SK-N-SH (cell line): ENCODE measurements around the gene GNPAT. TPM values are rescaled to one million over a fixed set of nuclear protein-coding genes. Genes with fewer than 3 reads are reported as not detected.

Experiments used
- CTCF ChIA-PET: fragments of 300-600, 350-600 bp; formaldehyde crosslinking; extraction: SDS; loops from one replicate; lab custom pipeline; 2021; lab: Yijun Ruan, JAX
- POLR2A ChIA-PET: fragments of 350-600 bp; sonication (Branson Sonifier 250); formaldehyde crosslinking; extraction: SDS; loops from one replicate; lab custom pipeline; 2020; ENCODE audit warnings: antibody characterized with exemption, inconsistent platforms; lab: Yijun Ruan, JAX
- DNase-seq: peaks from one replicate; pipeline ENCODE4 v3.0.0; 2012
- H2AFZ ChIP-seq: fragments of 200-600 bp; sonication (generic); 2 replicates; pipeline ENCODE4 v1.8.1; 2016; ENCODE audit warnings: antibody characterized with exemption, mild to moderate bottlenecking, low read depth
- H3F3A ChIP-seq: fragments of 200-600 bp; sonication (generic); replicated peaks from 2 replicates; pipeline ENCODE3; 2016; ENCODE audit warnings: antibody characterized with exemption, mild to moderate bottlenecking; ENCODE audit not compliant: insufficient read depth
- H3K27ac ChIP-seq, 2 experiments: fragments of 200-500 bp in 1 of 2; fragments of 200-600 bp in 1 of 2; sonication (Bioruptor generic) in 1 of 2; sonication (generic), shearing (Covaris generic) in 1 of 2; 2 replicates each; pipeline versions ENCODE4 v1.5.1 to v1.6.1; 2014 to 2016; ENCODE audit warnings: low read depth in 2 of 2, inconsistent platforms in 1 of 2, low read length in 1 of 2, mild to moderate bottlenecking in 1 of 2, mixed read lengths in 1 of 2
- H3K27me3 ChIP-seq: fragments of 200-600 bp; sonication (generic), shearing (Covaris generic); 2 replicates; pipeline ENCODE4 v1.6.1; 2016; ENCODE audit warnings: mixed run types; ENCODE audit not compliant: insufficient read depth
- H3K36me3 ChIP-seq, 2 experiments: fragments of 200-500 bp in 1 of 2; fragments of 200-600 bp in 1 of 2; sonication (Bioruptor generic) in 1 of 2; sonication (generic) in 1 of 2; replicated peaks in 1 of 2; 2 replicates each; pipeline versions ENCODE3 to v1.5.1; 2014 to 2016; ENCODE audit warnings: low read length in 1 of 2, mild to moderate bottlenecking in 1 of 2; ENCODE audit not compliant: insufficient read depth in 2 of 2, control insufficient read depth in 1 of 2
- H3K4me1 ChIP-seq, 2 experiments: fragments of 200-500 bp in 1 of 2; fragments of 200-600 bp in 1 of 2; sonication (Bioruptor generic) in 1 of 2; sonication (generic), shearing (Covaris generic) in 1 of 2; 2 replicates each; pipeline versions ENCODE4 v1.5.1 to v1.6.1; 2014 to 2016; ENCODE audit warnings: low read depth in 1 of 2, low read length in 1 of 2, mixed run types in 1 of 2; ENCODE audit not compliant: insufficient read depth in 2 of 2, control insufficient read depth in 1 of 2
- H3K4me2 ChIP-seq: fragments of 200-600 bp; sonication (generic), shearing (Covaris generic); 2 replicates; pipeline ENCODE4 v1.6.1; 2017; ENCODE audit warnings: mixed run types
- H3K4me3 ChIP-seq, 2 experiments: fragments of 200-500 bp in 1 of 2; fragments of 200-600 bp in 1 of 2; sonication (Bioruptor generic) in 1 of 2; sonication (generic), shearing (Covaris generic) in 1 of 2; 2 replicates each; pipeline versions ENCODE4 v1.5.1 to v1.8.1; 2014 to 2016; ENCODE audit warnings: low read depth in 2 of 2, inconsistent platforms in 1 of 2, low read length in 1 of 2, mild to moderate bottlenecking in 1 of 2, mixed read lengths in 1 of 2, moderate library complexity in 1 of 2
- H3K79me2 ChIP-seq: fragments of 200-600 bp; sonication (generic); 2 replicates; pipeline ENCODE4 v1.8.1; 2017; ENCODE audit warnings: mild to moderate bottlenecking; ENCODE audit not compliant: insufficient read depth
- H3K9ac ChIP-seq: fragments of 200-600 bp; sonication (generic); 2 replicates; pipeline ENCODE4 v1.6.1; 2017; ENCODE audit warnings: mixed run types
- H3K9me2 ChIP-seq: fragments of 200-600 bp; sonication (generic); 2 replicates; pipeline ENCODE4 v1.6.1; 2017; ENCODE audit warnings: mixed run types
- H3K9me3 ChIP-seq: fragments of 200-600 bp; sonication (generic); 2 replicates; pipeline ENCODE4 v1.6.1; 2017; ENCODE audit warnings: mixed run types, mild to moderate bottlenecking, moderate library complexity
- H4K20me1 ChIP-seq: fragments of 200-600 bp; sonication (generic); 2 replicates; pipeline ENCODE4 v1.6.1; 2017; ENCODE audit warnings: mild to moderate bottlenecking, mixed run types; ENCODE audit not compliant: insufficient read depth
- CHD2 ChIP-seq: fragments of 150-350 bp; IDR thresholded peaks from 2 replicates; pipeline ENCODE4 v1.6.1; 2018; ENCODE audit warnings: low read length; ENCODE audit not compliant: partially characterized antibody
- GABPA ChIP-seq: IDR thresholded peaks from 2 replicates; pipeline ENCODE4 v1.4.0; 2012; ENCODE audit warnings: low read depth, mild to moderate bottlenecking
- GATA2 ChIP-seq: sonication (generic); formaldehyde crosslinking; IDR thresholded peaks from 2 replicates; pipeline ENCODE4 v1.5.0; 2020; ENCODE audit warnings: mild to moderate bottlenecking, missing genetic modification reagents
- IRF3 ChIP-seq: fragments of 150-350 bp; IDR thresholded peaks from 2 replicates; pipeline ENCODE4 v1.6.1; 2016; ENCODE audit warnings: mild to moderate bottlenecking, low read depth, low read length
- JUND ChIP-seq: IDR thresholded peaks from 2 replicates; pipeline ENCODE4 v1.4.0; 2012
- MEF2A ChIP-seq: IDR thresholded peaks from 2 replicates; pipeline ENCODE4 v1.4.0; 2012; ENCODE audit warnings: low read depth, borderline replicate concordance
- NRF1 ChIP-seq: IDR thresholded peaks from 2 replicates; pipeline ENCODE4 v1.6.1; 2012; ENCODE audit warnings: low read depth, mild to moderate bottlenecking, low read length
- PBX3 ChIP-seq: IDR thresholded peaks from 2 replicates; pipeline ENCODE4; 2012
- POLR2AphosphoS5 ChIP-seq: IDR thresholded peaks from 2 replicates; pipeline ENCODE4 v1.6.1; 2012; ENCODE audit warnings: low read depth, low read length
- RCOR1 ChIP-seq: fragments of 150-350 bp; IDR thresholded peaks from 2 replicates; pipeline ENCODE4 v1.6.1; 2017; ENCODE audit warnings: antibody characterized with exemption, low read length
- SIN3A ChIP-seq: IDR thresholded peaks from 2 replicates; pipeline ENCODE4 v1.6.1; 2012; ENCODE audit warnings: low read depth, mild to moderate bottlenecking, low read length, moderate library complexity, borderline replicate concordance
- USF1 ChIP-seq: IDR thresholded peaks from 2 replicates; pipeline ENCODE4 v1.4.0; 2012; ENCODE audit warnings: low read depth, borderline replicate concordance
- USF2 ChIP-seq: fragments of 150-350 bp; IDR thresholded peaks from 2 replicates; pipeline ENCODE4 v1.6.1; 2017; ENCODE audit warnings: antibody characterized with exemption, low read length, low read depth, borderline replicate concordance
- YY1 ChIP-seq: IDR thresholded peaks from 2 replicates; pipeline ENCODE4 v1.4.0; 2012; ENCODE audit warnings: low read depth, mild to moderate bottlenecking
- WGBS: methylation state at CpG from one replicate; pipeline ENCODE4 v1.1.6; 2017; ENCODE audit warnings: low lambda C conversion rate; 5-methylcytosine and 5-hydroxymethylcytosine counted together
- polyA plus RNA-seq, 3 experiments: library from polyadenylated mRNA; depleted of rRNA; stranded (reverse); fragments of >200 nt; gene quantifications; 2 replicates each; pipeline ENCODE4 v1.2.3, GENCODE V29; 2012

The GNPAT gene
- polyA plus RNA-seq, 1 of the 3 experiments (the other 2 are of a cell fraction): 14.7 TPM

GRCh38 chr1:231218078-231218477, 22.9 kb upstream of the GNPAT start:
- no peak overlapping the region for H3K4me3 ChIP-seq
- no peaks in the 10 kb centered on the region for H3F3A ChIP-seq
- ChIA-PET POLR2A (no interaction called here), CTCF (no interaction called here)
- H3K4me2 ChIP-seq: no peak overlapping the region
- H3K9ac ChIP-seq: no peak overlapping the region
- TF ChIP-seq PBX3 (no peak), POLR2AphosphoS5 (no peak), MEF2A (no peak), RCOR1 (no peak), SIN3A (no peak), IRF3 (no peak), YY1 (no peak), USF1 (no peak), CHD2 (no peak), JUND (no peak), NRF1 (no peak), USF2 (no peak), GABPA (no peak), GATA2 (CRISPR knock-in tag) (no peak)
- no peak overlapping the region for H2AFZ ChIP-seq
- H3K27me3 ChIP-seq: peaks cover 4% of the 10 kb centered on the region; the same call in 1 of the 2 replicates
- H4K20me1 ChIP-seq: no peaks in the 10 kb centered on the region
- DNase-seq: no peak
- H3K9me3 ChIP-seq: no peaks in the 10 kb centered on the region
- H3K36me3 ChIP-seq: no peaks in the 10 kb centered on the region
- H3K9me2 ChIP-seq: no peaks in the 10 kb centered on the region
- no peaks in the 10 kb centered on the region for H3K4me1 ChIP-seq
- no peak overlapping the region for H3K27ac ChIP-seq
- WGBS: 60% methylated on average over 6 of the region's 6 CpGs
- no peaks in the 10 kb centered on the region for H3K79me2 ChIP-seq
